GM12892 (cell line): ENCODE data around the gene PYDC1.

Experiments
- POLR2A ChIP-seq: IDR thresholded peaks from 2 replicates; pipeline ENCODE4 v1.6.1; 2011; ENCODE audit warnings: low read depth, low read length, control low read depth
- POLR2AphosphoS5 ChIP-seq: IDR thresholded peaks from 2 replicates; pipeline ENCODE4 v1.6.1; 2011; ENCODE audit warnings: low read depth, low read length, control low read depth
- TAF1 ChIP-seq: IDR thresholded peaks from 2 replicates; pipeline ENCODE4 v1.6.1; 2011; ENCODE audit warnings: low read depth, mild to moderate bottlenecking, control low read depth, low read length, borderline replicate concordance

DNA sequence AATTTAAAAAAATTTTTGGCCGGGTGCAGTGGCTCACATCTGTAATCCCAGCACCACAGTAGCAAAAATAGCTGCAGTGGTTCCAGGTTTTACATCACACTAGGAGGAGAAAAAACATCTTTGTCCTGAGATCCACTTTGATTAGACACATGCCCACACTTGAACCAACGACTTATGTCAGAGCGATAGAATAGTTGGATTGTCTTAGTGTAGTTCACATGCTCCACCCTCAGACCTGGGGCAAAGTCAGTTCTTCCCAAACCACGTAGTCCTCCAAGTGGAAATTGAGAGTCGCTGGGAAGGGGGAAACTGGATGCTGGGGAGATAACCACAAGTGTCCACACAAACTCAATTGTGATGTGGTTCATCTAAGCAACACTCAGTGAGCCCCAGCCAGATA is 31.4 kb upstream of the PYDC1 start:
- TF ChIP-seq POLR2A (no peak), POLR2AphosphoS5 (no peak), TAF1 (no peak)
